Spleen (tissue), 11 donors: Measurements from ENCODE around the gene CRTC3. TPM values are rescaled to one million over a fixed set of nuclear protein-coding genes. Genes with fewer than 3 reads are reported as not detected.
"Not testable (repeated sequence)": the region's sequence is repeated elsewhere in the genome, so short reads cannot be mapped to it uniquely, and the experiment has no call there.

Source experiments
- DNase-seq: peaks from one replicate; pipeline ENCODE4 v3.0.0-alpha.2; 2020
- H3K27ac ChIP-seq, 8 donors: fragments of 200-600 bp; sonication (generic) in 7 of 8; 1 replicate in 4 of 8; 2 replicates in 4 of 8; pipeline versions ENCODE4 v1.5.0 to v1.8.0; 2016 to 2021; ENCODE audit warnings: inconsistent platforms in 4 of 8, mild to moderate bottlenecking in 4 of 8, moderate library complexity in 1 of 8
- H3K27me3 ChIP-seq, 7 donors: fragments of 200-600 bp; sonication (generic) in 6 of 7; replicated peaks in 1 of 7; 1 replicate in 4 of 7; 2 replicates in 3 of 7; pipeline versions ENCODE4 v1.5.0 to v1.8.0; 2016 to 2021; ENCODE audit warnings: inconsistent platforms in 3 of 7, mild to moderate bottlenecking in 1 of 7
- H3K36me3 ChIP-seq, 6 donors: fragments of 200-600 bp; sonication (generic) in 5 of 6; 1 replicate in 4 of 6; 2 replicates in 2 of 6; pipeline versions ENCODE4 v1.5.0 to v1.8.0; 2016 to 2021; ENCODE audit warnings: inconsistent platforms in 2 of 6
- H3K4me1 ChIP-seq, 6 donors: fragments of 200-600 bp; sonication (generic) in 5 of 6; 1 replicate in 3 of 6; 2 replicates in 3 of 6; pipeline versions ENCODE4 v1.5.0 to v1.8.0; 2016 to 2021; ENCODE audit warnings: inconsistent platforms in 3 of 6
- H3K4me3 ChIP-seq, 8 donors: fragments of 200-600 bp; sonication (generic) in 7 of 8; 1 replicate in 4 of 8; 2 replicates in 4 of 8; pipeline versions ENCODE4 v1.5.0 to v1.8.0; 2016 to 2021; ENCODE audit warnings: inconsistent platforms in 4 of 8, mild to moderate bottlenecking in 4 of 8, moderate library complexity in 2 of 8
- H3K9me3 ChIP-seq, 8 donors: fragments of 200-600 bp; sonication (generic) in 7 of 8; 1 replicate in 4 of 8; 2 replicates in 4 of 8; pipeline versions ENCODE4 v1.5.0 to v1.8.0; 2016 to 2021; ENCODE audit warnings: inconsistent platforms in 4 of 8
- POLR2A ChIP-seq, 3 donors: fragments of 450-650 bp; IDR thresholded peaks; one replicate each; pipeline ENCODE4 v1.5.1; 2017; ENCODE audit warnings: antibody characterized with exemption in 3 of 3, mild to moderate bottlenecking in 1 of 3
- POLR2AphosphoS5 ChIP-seq, 3 donors: sonication (generic); formaldehyde crosslinking; IDR thresholded peaks; one replicate each; pipeline ENCODE4 v1.5.1; 2017; ENCODE audit warnings: antibody characterized with exemption in 3 of 3
- WGBS, 5 donors: extraction: QIAGEN DNeasy Blood & Tissue Kit in 3 of 5; methylation state at CpG; one replicate each; pipeline versions ENCODE4 v1.1.5 to v1.1.7; 2013 to 2018; 5-methylcytosine and 5-hydroxymethylcytosine counted together
- intact Hi-C: fragments of 100-400 bp; cut with DNase I; formaldehyde crosslinking; loops from one replicate; pipeline ENCODE4 v1.15.0; 2023; ENCODE audit warnings: low total_unique reads
- polyA plus RNA-seq, 3 donors: library from polyadenylated mRNA; stranded (reverse); fragments of 200-250 nt; gene quantifications; one replicate each; pipeline ENCODE4 v1.2.1, GENCODE V29; 2013
- total RNA-seq, 7 donors: library from RNA; depleted of rRNA in 3 of 7; stranded (reverse); fragments of >200 nt in 3 of 7; fragmentation: NEBNext Ultra II Directional in 4 of 7; extraction: Animal tissue kit (Norgen Biotek cat#: 25700) in 4 of 7; gene quantifications; one replicate each; pipeline versions ENCODE4 v1.1.0 to v1.2.1, GENCODE V29; 2016 to 2021
- TF ChIP-seq, protein P1 (sequence below), 11 experiments: fragments of 200-600 bp in 7 of 11; fragments of 450-650 bp in 4 of 11; sonication (generic) in 4 of 11; IDR thresholded peaks in 8 of 11; conservative IDR thresholded peaks in 3 of 11; 1 replicate in 7 of 11; 2 replicates in 4 of 11; pipeline versions ENCODE4 v1.4.0 to v1.8.0; 2016 to 2021; ENCODE audit warnings: antibody characterized with exemption in 11 of 11, inconsistent platforms in 4 of 11, mild to moderate bottlenecking in 1 of 11
- donor health status: healthy with polysubstance abuse.
- donor health status: DM: no; HTN: no; CAD: no; lungs with moderate emphysema.
- donor health status: DM: no; HTN: no; CAD: no.
- donor health status: Bipolar disorder and iron deficiency.
- donor health status: healthy.
- donor health status: DM: no; HTN: no; CAD: no.
- donor health status: DM: yes; HTN: yes; CAD: no.

Gene CRTC3
- total and polyA plus RNA-seq, 10 donors = 7.7 to 51.2 (median 43.4) TPM

DNA sequence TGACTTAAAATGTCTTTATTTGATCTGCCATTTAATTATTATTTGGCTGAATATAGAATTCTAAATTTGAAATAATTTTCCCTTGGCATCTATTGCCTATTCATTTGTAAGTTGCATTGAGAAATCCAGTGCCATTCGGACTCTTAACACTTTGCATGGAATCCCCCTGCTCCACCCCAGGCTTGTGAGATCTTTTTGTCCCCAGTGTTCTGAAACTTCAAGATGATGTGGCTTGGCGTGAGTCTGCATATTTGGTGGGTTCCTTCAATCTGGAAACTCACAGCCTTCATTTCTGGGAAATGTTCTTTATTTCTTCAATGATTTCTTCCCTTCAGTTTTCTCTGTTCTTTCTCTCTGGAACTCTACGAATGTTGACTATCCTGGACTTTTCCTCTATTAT, 103.6 kb downstream of the CRTC3 start:
- no peaks in the 10 kb centered on the region for H3K27me3 ChIP-seq
- no peaks in the 10 kb centered on the region for H3K9me3 ChIP-seq
- no peaks in the 10 kb centered on the region for H3K4me1 ChIP-seq
- H3K4me3 ChIP-seq = no peak overlapping the region
- no peak overlapping the region for H3K27ac ChIP-seq
- DNase-seq = no peak
- TF ChIP-seq, protein P1, sequence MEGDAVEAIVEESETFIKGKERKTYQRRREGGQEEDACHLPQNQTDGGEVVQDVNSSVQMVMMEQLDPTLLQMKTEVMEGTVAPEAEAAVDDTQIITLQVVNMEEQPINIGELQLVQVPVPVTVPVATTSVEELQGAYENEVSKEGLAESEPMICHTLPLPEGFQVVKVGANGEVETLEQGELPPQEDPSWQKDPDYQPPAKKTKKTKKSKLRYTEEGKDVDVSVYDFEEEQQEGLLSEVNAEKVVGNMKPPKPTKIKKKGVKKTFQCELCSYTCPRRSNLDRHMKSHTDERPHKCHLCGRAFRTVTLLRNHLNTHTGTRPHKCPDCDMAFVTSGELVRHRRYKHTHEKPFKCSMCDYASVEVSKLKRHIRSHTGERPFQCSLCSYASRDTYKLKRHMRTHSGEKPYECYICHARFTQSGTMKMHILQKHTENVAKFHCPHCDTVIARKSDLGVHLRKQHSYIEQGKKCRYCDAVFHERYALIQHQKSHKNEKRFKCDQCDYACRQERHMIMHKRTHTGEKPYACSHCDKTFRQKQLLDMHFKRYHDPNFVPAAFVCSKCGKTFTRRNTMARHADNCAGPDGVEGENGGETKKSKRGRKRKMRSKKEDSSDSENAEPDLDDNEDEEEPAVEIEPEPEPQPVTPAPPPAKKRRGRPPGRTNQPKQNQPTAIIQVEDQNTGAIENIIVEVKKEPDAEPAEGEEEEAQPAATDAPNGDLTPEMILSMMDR (IDR thresholded peaks at IDR 0.05 in 8 of 11, conservative IDR thresholded peaks at IDR 0.05 in 3 of 11) = no peak
- no peak for TF ChIP-seq POLR2AphosphoS5 (IDR thresholded peaks at IDR 0.05)
- no peak for TF ChIP-seq POLR2A (IDR thresholded peaks at IDR 0.05)
- peaks cover 0 to 74% (median 60%) of the 10 kb centered on the region in 6 donors for H3K36me3 ChIP-seq
- intact Hi-C loops = no loop called here
- 73 to 87% (median 86%) methylated on average over 3 of the region's 3 CpGs for WGBS, 5 donors

DNA sequence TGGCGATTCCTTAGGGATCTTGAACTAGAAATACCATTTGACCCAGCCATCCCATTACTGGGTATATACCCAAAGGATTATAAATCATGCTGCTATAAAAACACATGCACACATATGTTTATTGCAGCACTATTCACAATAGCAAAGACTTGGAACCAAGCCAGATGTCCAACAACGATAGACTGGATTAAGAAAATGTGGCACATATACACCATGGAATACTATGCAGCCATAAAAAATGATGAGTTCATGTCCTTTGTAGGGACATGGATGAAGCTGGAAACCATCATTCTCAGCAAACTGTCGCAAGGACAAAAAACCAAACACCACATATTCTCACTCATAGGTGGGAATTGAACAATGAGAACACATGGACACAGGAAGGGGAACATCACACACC, 107.3 kb downstream of the CRTC3 start:
- H3K4me1 ChIP-seq, H3K4me3 ChIP-seq, H3K9me3 ChIP-seq, H3K27me3 ChIP-seq, intact Hi-C loops, DNase-seq, H3K27ac ChIP-seq: not testable (repeated sequence)
- H3K36me3 ChIP-seq = peaks cover 0 to 77% (median 53%) of the 10 kb centered on the region in 6 donors
- 73 to 100% (median 79%) methylated on average over 1 to 3 of the region's 3 CpGs for WGBS, 5 donors

DNA sequence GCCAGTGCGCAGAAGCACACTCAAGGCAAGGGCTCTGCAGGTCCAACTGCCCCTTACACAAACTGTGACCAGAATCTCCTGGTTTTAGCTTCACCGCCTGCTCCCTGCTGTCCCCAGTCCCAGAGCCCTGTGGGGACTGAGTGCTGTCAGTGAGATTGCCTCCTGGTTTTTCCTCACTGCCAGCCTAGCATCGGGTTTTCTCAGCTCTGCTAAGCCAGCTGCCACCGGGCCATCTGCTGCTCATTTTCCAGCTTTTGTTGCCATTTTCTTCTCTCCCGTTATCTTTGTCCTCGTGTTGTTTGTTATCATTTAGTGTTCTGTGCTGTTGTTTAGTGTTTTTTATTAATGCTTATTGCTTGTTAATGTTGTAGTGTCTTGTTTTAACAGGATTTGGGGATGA, 108.0 kb downstream of the CRTC3 start:
- Histone ChIP-seq H3K4me1 (no peaks in the 10 kb centered on the region), H3K27me3 (no peaks in the 10 kb centered on the region), H3K27ac (no peak overlapping the region), H3K36me3 (peaks cover 0 to 77% (median 54%) of the 10 kb centered on the region in 6 donors), H3K4me3 (no peak overlapping the region), H3K9me3 (no peaks in the 10 kb centered on the region)
- whole genome bisulfite sequencing, 5 donors = 85 to 94% (median 86%) methylated on average over 6 of the region's 6 CpGs
- no peak for TF ChIP-seq POLR2A (IDR thresholded peaks at IDR 0.05)
- no peak for DNase-seq
- intact Hi-C loops = no loop called here

DNA sequence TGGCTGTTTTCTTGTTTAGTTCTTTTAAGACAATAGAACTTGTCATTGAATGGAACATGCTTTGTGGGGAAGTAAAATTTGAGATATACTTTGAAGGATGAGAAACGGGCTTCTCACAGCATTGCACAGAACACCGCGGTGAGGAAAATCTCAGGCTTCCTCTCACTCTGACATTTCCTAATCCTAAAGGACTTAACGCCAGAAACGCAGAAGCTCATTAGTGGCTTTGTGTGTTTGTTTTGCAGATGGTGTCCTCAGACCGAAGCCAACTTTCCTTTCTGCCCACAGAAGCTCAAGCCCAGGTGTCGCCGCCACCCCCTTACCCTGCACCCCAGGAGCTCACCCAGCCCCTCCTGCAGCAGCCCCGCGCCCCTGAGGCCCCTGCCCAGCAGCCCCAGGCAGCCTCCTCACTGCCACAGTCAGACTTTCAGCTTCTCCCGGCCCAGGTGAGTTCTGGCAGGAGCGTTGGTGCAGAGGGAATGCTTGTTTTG, 108.5 kb downstream of the CRTC3 start:
- H3K27me3 ChIP-seq = no peaks in the 10 kb centered on the region
- H3K9me3 ChIP-seq = no peaks in the 10 kb centered on the region
- TF ChIP-seq POLR2AphosphoS5 (IDR thresholded peaks at IDR 0.05) = no peak
- TF ChIP-seq, protein P1 (IDR thresholded peaks at IDR 0.05 in 8 of 11, conservative IDR thresholded peaks at IDR 0.05 in 3 of 11) = no peak
- no peak for TF ChIP-seq POLR2A (IDR thresholded peaks at IDR 0.05)
- H3K4me1 ChIP-seq = no peaks in the 10 kb centered on the region
- no peak overlapping the region for H3K4me3 ChIP-seq
- WGBS, 5 donors = 47 to 76% (median 68%) methylated on average over 10 to 12 of the region's 12 CpGs
- intact Hi-C loops = no loop called here
- no peak overlapping the region for H3K27ac ChIP-seq
- no peak for DNase-seq
- H3K36me3 ChIP-seq = peaks cover 0 to 77% (median 57%) of the 10 kb centered on the region in 6 donors

DNA sequence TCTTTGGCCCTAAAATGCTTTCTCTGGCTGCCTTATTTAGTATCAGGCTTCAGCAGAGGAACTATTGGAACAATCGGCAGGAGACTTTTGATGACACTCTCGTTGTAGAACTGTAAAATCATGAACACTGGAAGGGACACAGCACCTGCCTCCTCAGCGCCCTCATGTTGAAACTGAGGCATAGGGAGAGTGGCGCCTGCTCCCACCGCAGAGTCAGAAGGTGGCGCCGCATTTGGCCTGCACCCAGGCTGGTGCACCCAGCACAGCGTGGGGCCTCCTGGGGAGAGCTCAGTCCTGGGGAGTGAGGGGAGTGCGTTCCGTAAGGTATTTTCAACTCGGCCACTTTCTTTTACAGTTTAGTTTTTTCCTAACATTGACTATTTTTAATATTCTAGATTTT, 109.2 kb downstream of the CRTC3 start:
- Histone ChIP-seq H3K9me3 (no peaks in the 10 kb centered on the region), H3K4me3 (no peak overlapping the region), H3K27me3 (no peaks in the 10 kb centered on the region), H3K27ac (no peak overlapping the region), H3K36me3 (peaks cover 0 to 77% (median 54%) of the 10 kb centered on the region in 6 donors), H3K4me1 (no peaks in the 10 kb centered on the region)
- TF ChIP-seq, protein P1 (IDR thresholded peaks at IDR 0.05 in 8 of 11, conservative IDR thresholded peaks at IDR 0.05 in 3 of 11) = no peak
- TF ChIP-seq POLR2AphosphoS5 (IDR thresholded peaks at IDR 0.05) = peak in 1 of 3 donors; percentile 24
- TF ChIP-seq POLR2A (IDR thresholded peaks at IDR 0.05) = no peak
- 91 to 96% (median 95%) methylated on average over 11 of the region's 11 CpGs for WGBS, 5 donors
- DNase-seq = no peak
- intact Hi-C loops = no loop called here
